IMR-90 (cell line): ENCODE measurements around the gene TOMM7.
A peak's percentile ranks its signal among the peaks of the same experiment; 100 is the strongest.

Experiments
- BHLHE40 ChIP-seq: fragments of 150-350 bp; IDR thresholded peaks from 2 replicates; pipeline ENCODE4 v1.6.1; 2016; ENCODE audit warnings: mild to moderate bottlenecking, low read depth, low read length
- CEBPB ChIP-seq: IDR thresholded peaks from 2 replicates; pipeline ENCODE4 v1.6.1; 2012; ENCODE audit warnings: low read depth, low read length, improper control_type of control experiment
- CHD1 ChIP-seq: IDR thresholded peaks from 2 replicates; pipeline ENCODE4 v1.6.1; 2012; ENCODE audit warnings: low read depth, low read length, improper control_type of control experiment
- FOS ChIP-seq: fragments of 150-350 bp; IDR thresholded peaks from 2 replicates; pipeline ENCODE4 v1.6.1; 2016; ENCODE audit warnings: low read depth, low read length
- MAFK ChIP-seq: IDR thresholded peaks from 2 replicates; pipeline ENCODE4 v1.6.1; 2012; ENCODE audit warnings: low read depth, low read length, improper control_type of control experiment
- MAZ ChIP-seq: IDR thresholded peaks from 2 replicates; pipeline ENCODE4 v1.6.1; 2012; ENCODE audit warnings: low read depth, mild to moderate bottlenecking, low read length, improper control_type of control experiment, moderate library complexity, borderline replicate concordance
- POLR2A ChIP-seq: IDR thresholded peaks from 2 replicates; pipeline ENCODE4 v1.6.1; 2012; ENCODE audit warnings: mild to moderate bottlenecking, low read depth, low read length
- RAD21 ChIP-seq: IDR thresholded peaks from 2 replicates; pipeline ENCODE4 v1.6.1; 2012; ENCODE audit warnings: low read length, improper control_type of control experiment
- RCOR1 ChIP-seq: IDR thresholded peaks from 2 replicates; pipeline ENCODE4 v1.6.1; 2012; ENCODE audit warnings: mild to moderate bottlenecking, low read length, improper control_type of control experiment; ENCODE audit not compliant: insufficient replicate concordance
- RFX5 ChIP-seq: IDR thresholded peaks from 2 replicates; pipeline ENCODE4 v1.8.0; 2012; ENCODE audit warnings: low read depth, mild to moderate bottlenecking, low read length, moderate library complexity
- SMC3 ChIP-seq: fragments of 150-350 bp; IDR thresholded peaks from 2 replicates; pipeline ENCODE4 v1.6.1; 2016; ENCODE audit warnings: low read depth, mild to moderate bottlenecking, antibody characterized with exemption, low read length, moderate library complexity
- TF ChIP-seq, protein P1 (sequence below): conservative IDR thresholded peaks from 2 replicates; pipeline ENCODE4 v1.5.1; 2012; ENCODE audit warnings: mild to moderate bottlenecking, low read depth, low read length, improper control_type of control experiment
- TF ChIP-seq, protein P2 (sequence below): fragments of 150-350 bp; IDR thresholded peaks from 2 replicates; pipeline ENCODE4 v1.6.1; 2016; ENCODE audit warnings: low read depth, mild to moderate bottlenecking, low read length, moderate library complexity, borderline replicate concordance
- TF ChIP-seq, protein P3 (sequence below): fragments of 150-350 bp; IDR thresholded peaks from 2 replicates; pipeline ENCODE4 v1.6.1; 2017; ENCODE audit warnings: mild to moderate bottlenecking, antibody characterized with exemption, low read length, low read depth

DNA sequence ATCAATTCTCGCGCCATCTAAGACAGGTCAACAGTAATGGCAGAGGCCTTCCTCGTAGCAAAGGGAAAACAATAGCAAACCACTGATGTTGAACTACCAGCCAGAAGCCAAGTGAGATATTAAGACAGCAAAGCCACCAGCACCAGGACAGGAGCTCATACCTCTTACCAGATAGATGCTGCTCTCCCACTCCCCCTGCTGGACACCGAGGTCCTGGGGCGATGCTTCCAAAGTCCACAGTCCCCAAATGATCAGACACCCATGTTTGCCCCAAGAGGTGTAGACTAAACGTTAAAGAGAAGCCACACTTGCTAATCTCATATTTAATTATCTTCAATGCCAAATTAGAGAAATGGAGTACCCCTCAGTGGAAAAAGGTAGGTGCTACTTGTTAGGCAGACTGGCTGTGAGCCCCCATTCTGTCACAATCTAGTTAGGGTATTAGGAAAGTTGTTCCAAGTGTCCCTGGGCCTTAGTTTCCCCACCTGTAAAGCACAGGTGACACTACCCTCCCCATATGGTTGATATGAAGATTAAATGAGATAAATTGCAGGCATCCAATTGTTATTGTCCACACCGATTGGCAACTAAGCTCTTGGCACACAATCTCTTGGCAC, 39.9 kb downstream of the TOMM7 start:
- TF ChIP-seq, protein P1, sequence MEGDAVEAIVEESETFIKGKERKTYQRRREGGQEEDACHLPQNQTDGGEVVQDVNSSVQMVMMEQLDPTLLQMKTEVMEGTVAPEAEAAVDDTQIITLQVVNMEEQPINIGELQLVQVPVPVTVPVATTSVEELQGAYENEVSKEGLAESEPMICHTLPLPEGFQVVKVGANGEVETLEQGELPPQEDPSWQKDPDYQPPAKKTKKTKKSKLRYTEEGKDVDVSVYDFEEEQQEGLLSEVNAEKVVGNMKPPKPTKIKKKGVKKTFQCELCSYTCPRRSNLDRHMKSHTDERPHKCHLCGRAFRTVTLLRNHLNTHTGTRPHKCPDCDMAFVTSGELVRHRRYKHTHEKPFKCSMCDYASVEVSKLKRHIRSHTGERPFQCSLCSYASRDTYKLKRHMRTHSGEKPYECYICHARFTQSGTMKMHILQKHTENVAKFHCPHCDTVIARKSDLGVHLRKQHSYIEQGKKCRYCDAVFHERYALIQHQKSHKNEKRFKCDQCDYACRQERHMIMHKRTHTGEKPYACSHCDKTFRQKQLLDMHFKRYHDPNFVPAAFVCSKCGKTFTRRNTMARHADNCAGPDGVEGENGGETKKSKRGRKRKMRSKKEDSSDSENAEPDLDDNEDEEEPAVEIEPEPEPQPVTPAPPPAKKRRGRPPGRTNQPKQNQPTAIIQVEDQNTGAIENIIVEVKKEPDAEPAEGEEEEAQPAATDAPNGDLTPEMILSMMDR = peak; percentile 63
- TF ChIP-seq POLR2A (no peak), SMC3 (peak; percentile 53), RAD21 (peak; percentile 55), CEBPB (no peak), FOS (no peak), RCOR1 (no peak), RFX5 (no peak), MAZ (no peak), BHLHE40 (no peak), MAFK (no peak), CHD1 (no peak)
- TF ChIP-seq, protein P2, sequence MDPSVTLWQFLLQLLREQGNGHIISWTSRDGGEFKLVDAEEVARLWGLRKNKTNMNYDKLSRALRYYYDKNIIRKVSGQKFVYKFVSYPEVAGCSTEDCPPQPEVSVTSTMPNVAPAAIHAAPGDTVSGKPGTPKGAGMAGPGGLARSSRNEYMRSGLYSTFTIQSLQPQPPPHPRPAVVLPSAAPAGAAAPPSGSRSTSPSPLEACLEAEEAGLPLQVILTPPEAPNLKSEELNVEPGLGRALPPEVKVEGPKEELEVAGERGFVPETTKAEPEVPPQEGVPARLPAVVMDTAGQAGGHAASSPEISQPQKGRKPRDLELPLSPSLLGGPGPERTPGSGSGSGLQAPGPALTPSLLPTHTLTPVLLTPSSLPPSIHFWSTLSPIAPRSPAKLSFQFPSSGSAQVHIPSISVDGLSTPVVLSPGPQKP = no peak
- TF ChIP-seq, protein P3, sequence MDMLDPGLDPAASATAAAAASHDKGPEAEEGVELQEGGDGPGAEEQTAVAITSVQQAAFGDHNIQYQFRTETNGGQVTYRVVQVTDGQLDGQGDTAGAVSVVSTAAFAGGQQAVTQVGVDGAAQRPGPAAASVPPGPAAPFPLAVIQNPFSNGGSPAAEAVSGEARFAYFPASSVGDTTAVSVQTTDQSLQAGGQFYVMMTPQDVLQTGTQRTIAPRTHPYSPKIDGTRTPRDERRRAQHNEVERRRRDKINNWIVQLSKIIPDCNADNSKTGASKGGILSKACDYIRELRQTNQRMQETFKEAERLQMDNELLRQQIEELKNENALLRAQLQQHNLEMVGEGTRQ = no peak
